AG09309 (cell line): ENCODE data around the gene MESP2.
"Not testable (repeated sequence)": the region's sequence is repeated elsewhere in the genome, so short reads cannot be mapped to it uniquely, and the experiment has no call there.

Experiments used
- DNase-seq: peaks from one replicate; pipeline ENCODE4 v3.0.0-alpha.2; 2010; ENCODE audit warnings: low read depth
- H3K4me3 ChIP-seq: 2 replicates; pipeline ENCODE4 v1.5.1; 2011; ENCODE audit warnings: mild to moderate bottlenecking, low read depth, low read length, moderate library complexity; ENCODE audit not compliant: control insufficient read depth
- CTCF ChIP-seq: IDR thresholded peaks from 2 replicates; pipeline ENCODE4 v1.5.1; 2011; ENCODE audit warnings: mild to moderate bottlenecking, low read depth, low read length, inconsistent platforms; ENCODE audit not compliant: insufficient read depth, control insufficient read depth; ENCODE audit errors: missing control alignments

MESP2 gene

GRCh38 chr15:89777073-89777751 lies 1.1 kb downstream of the MESP2 start:
- DNase-seq, result no peak
- no peak for TF ChIP-seq CTCF
- no peak overlapping the region for H3K4me3 ChIP-seq

GRCh38 chr15:89777782-89778380 lies 1.7 kb downstream of the MESP2 start:
- TF ChIP-seq CTCF, result no peak
- no peak for DNase-seq

GRCh38 chr15:89778861-89779260 lies 2.7 kb downstream of the MESP2 start:
- no peak for TF ChIP-seq CTCF
- H3K4me3 ChIP-seq, result no peak overlapping the region
- DNase-seq, result no peak

More at GRCh38 chr15:89777782-89778380, 1.7 kb downstream of the MESP2 start:
- no peak overlapping the region for H3K4me3 ChIP-seq

- TF ChIP-seq CTCF, result no peak
- no peak for DNase-seq
- H3K4me3 ChIP-seq, result no peak overlapping the region
Measured at GRCh38 chr15:89780601-89781000, 4.5 kb downstream of the MESP2 start.

- DNase-seq, result no peak
- no peak for TF ChIP-seq CTCF
- no peak overlapping the region for H3K4me3 ChIP-seq
Measured at GRCh38 chr15:89781055-89781454, 4.9 kb downstream of the MESP2 start.

GRCh38 chr15:89781891-89782618 lies 5.9 kb downstream of the MESP2 start:
- no peak for TF ChIP-seq CTCF
- no peak overlapping the region for H3K4me3 ChIP-seq
- DNase-seq, result peak; percentile 52

GRCh38 chr15:89782619-89782950 lies 6.5 kb downstream of the MESP2 start:
- H3K4me3 ChIP-seq, DNase-seq: not testable (repeated sequence)
